Neural progenitor cell (in vitro differentiated cells): ENCODE data around the gene MYB. TPM values are rescaled to one million over a fixed set of nuclear protein-coding genes. Genes with fewer than 3 reads are reported as not detected.

ENCODE experiments used
- DNase-seq: peaks from one replicate; pipeline ENCODE4 v3.0.0-alpha.2; 2016; ENCODE audit warnings: low spot score
- H2AFZ ChIP-seq: fragments of 200-600 bp; sonication (generic); replicated peaks from 2 replicates; pipeline ENCODE4 v1.6.1; 2016; ENCODE audit warnings: antibody characterized with exemption
- H3F3A ChIP-seq: fragments of 200-600 bp; sonication (generic); 2 replicates; pipeline ENCODE4 v1.6.1; 2016; ENCODE audit warnings: antibody characterized with exemption, low read depth
- H3K27ac ChIP-seq: fragments of 200-600 bp; sonication (generic); 2 replicates; pipeline ENCODE4 v1.5.1; 2016; ENCODE audit warnings: mild to moderate bottlenecking
- H3K27me3 ChIP-seq: fragments of 200-600 bp; sonication (generic); 2 replicates; pipeline ENCODE4 v1.6.1; 2016; ENCODE audit warnings: mild to moderate bottlenecking, moderate library complexity
- H3K36me3 ChIP-seq: fragments of 200-600 bp; sonication (generic); 2 replicates; pipeline ENCODE4 v1.5.1; 2016
- H3K4me1 ChIP-seq: fragments of 200-600 bp; sonication (generic); 2 replicates; pipeline ENCODE4 v1.6.1; 2016; ENCODE audit warnings: mixed run types
- H3K4me2 ChIP-seq: fragments of 200-600 bp; sonication (generic); 2 replicates; pipeline ENCODE4 v1.6.1; 2016
- H3K4me3 ChIP-seq: fragments of 200-600 bp; sonication (generic); 2 replicates; pipeline ENCODE4 v1.5.1; 2016
- H3K79me2 ChIP-seq: fragments of 200-600 bp; sonication (generic); 2 replicates; pipeline ENCODE4 v1.6.1; 2016; ENCODE audit warnings: low read depth
- H3K9ac ChIP-seq: fragments of 200-600 bp; sonication (generic); 2 replicates; pipeline ENCODE4 v1.6.1; 2016
- H3K9me3 ChIP-seq: fragments of 200-600 bp; sonication (generic); 2 replicates; pipeline ENCODE4 v1.5.1; 2016; ENCODE audit warnings: low read depth
- H4K20me1 ChIP-seq: fragments of 200-600 bp; sonication (generic); 2 replicates; pipeline ENCODE4 v1.6.1; 2016; ENCODE audit warnings: low read depth
- H3K27ac Mint-ChIP-seq: 3 replicates; pipeline ENCODE4 v1.8.0; 2021; ENCODE audit warnings: mixed read lengths
- H3K27me3 Mint-ChIP-seq: 2 replicates; pipeline ENCODE4 v1.8.0; 2022; ENCODE audit warnings: low read depth, mild to moderate bottlenecking, inconsistent platforms, moderate library complexity, mixed read lengths; ENCODE audit not compliant: insufficient read depth
- H3K36me3 Mint-ChIP-seq: 3 replicates; pipeline ENCODE4 v1.8.0; 2021; ENCODE audit warnings: mixed read lengths
- H3K4me1 Mint-ChIP-seq: 3 replicates; pipeline ENCODE4 v1.8.0; 2021; ENCODE audit warnings: mixed read lengths
- H3K4me3 Mint-ChIP-seq: 3 replicates; pipeline ENCODE4 v1.8.0; 2021; ENCODE audit warnings: mild to moderate bottlenecking, moderate library complexity, mixed read lengths
- H3K9me3 Mint-ChIP-seq: 3 replicates; pipeline ENCODE4 v1.8.0; 2020; ENCODE audit warnings: mixed read lengths
- EZH2 ChIP-seq: fragments of 200-600 bp; sonication (generic); IDR thresholded peaks from 2 replicates; pipeline ENCODE4 v1.6.1; 2017; ENCODE audit warnings: antibody characterized with exemption, mild to moderate bottlenecking, moderate library complexity
- EZH2phosphoT487 ChIP-seq: fragments of 200-600 bp; sonication (generic); IDR thresholded peaks from 2 replicates; pipeline ENCODE4 v1.6.1; 2017; ENCODE audit warnings: antibody characterized with exemption
- total RNA-seq: library from RNA; depleted of rRNA; stranded (reverse); fragments of >200 nt; gene quantifications from 2 replicates; pipeline ENCODE4 v1.2.3, GENCODE V29; 2015; ENCODE audit warnings: low replicate concordance
- TF ChIP-seq, protein P1 (sequence below): fragments of 200-600 bp; sonication (generic); IDR thresholded peaks from 2 replicates; pipeline ENCODE4 v1.5.1; 2017; ENCODE audit warnings: antibody characterized with exemption, mild to moderate bottlenecking

MYB gene
- total RNA-seq: 3.0 and 3.3 TPM in 2 replicates

DNA sequence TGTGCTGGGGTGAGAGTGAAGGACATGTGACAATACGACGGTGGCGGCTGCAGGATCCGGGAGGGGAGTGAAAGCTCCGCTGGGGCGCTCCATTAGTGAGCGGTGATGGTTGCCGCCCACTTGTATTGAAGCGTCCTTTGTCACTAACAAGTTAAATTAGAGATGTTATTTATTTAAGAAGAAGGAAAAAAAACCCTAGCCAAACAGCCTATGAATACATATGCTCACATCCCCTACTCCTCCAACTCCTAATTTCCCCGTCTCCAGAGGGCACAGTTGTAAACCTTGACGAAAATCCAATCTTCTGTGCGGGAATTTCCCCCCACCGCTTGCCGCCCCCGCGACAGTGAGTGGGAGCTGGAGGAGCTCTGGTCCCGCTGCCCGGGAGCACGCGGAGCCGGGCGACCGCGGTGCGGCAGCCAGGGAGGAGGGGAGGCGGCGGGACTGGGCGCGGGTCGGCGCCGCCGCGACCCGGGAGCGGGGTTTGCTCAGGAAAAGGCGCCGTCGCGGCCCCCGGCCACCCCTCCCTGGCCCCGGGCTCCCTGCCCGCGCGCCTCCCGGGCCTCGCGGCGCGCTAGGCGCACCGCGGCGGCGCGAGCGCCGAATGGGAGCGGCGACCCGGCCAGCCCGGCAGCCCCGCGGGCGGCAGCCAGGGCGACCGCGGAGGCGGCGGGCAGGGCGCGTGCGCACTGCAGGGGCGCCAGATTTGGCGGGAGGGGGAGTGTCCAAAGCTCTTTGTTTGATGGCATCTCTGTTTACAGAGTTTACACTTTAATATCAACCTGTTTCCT lies at the start of gene MYB:
Gene MYB (plus strand): TSS at position 767 of the 791 bp plus-strand sequence. CDS start 206 bp downstream, outside the sequence.
- H3K27ac Mint-ChIP-seq: no peak within 1 kb of the TSS
- H3K4me2 ChIP-seq: peak within 1 kb of the TSS; percentile 100
- H3K4me1 Mint-ChIP-seq: peaks cover 18% of the 10 kb centered on the region
- H3K9me3 ChIP-seq: no peaks in the 10 kb centered on the region
- peak within 1 kb of the TSS; percentile 92 for H3K4me3 Mint-ChIP-seq
- H3K36me3 ChIP-seq: no peaks in the 10 kb centered on the region
- H3K4me1 ChIP-seq: peaks cover 5% of the 10 kb centered on the region
- H2AFZ ChIP-seq: peak within 1 kb of the TSS; percentile 99
- peaks cover 17% of the 10 kb centered on the region for H3F3A ChIP-seq
- DNase-seq: peak; percentile 88
- no peaks in the 10 kb centered on the region for H3K36me3 Mint-ChIP-seq
- peaks cover 45% of the 10 kb centered on the region for H3K27me3 ChIP-seq
- H3K27me3 Mint-ChIP-seq: peaks cover 26% of the 10 kb centered on the region
- no peak within 1 kb of the TSS for H3K27ac ChIP-seq
- H3K9me3 Mint-ChIP-seq: peaks cover 2% of the 10 kb centered on the region
- H3K9ac ChIP-seq: no peak within 1 kb of the TSS
- peaks cover 25% of the 10 kb centered on the region for H3K79me2 ChIP-seq
- H4K20me1 ChIP-seq: peaks cover 10% of the 10 kb centered on the region
- H3K4me3 ChIP-seq: peak within 1 kb of the TSS; percentile 76
- TF ChIP-seq EZH2 (no peak), EZH2phosphoT487 (no peak)
- TF ChIP-seq, protein P1, sequence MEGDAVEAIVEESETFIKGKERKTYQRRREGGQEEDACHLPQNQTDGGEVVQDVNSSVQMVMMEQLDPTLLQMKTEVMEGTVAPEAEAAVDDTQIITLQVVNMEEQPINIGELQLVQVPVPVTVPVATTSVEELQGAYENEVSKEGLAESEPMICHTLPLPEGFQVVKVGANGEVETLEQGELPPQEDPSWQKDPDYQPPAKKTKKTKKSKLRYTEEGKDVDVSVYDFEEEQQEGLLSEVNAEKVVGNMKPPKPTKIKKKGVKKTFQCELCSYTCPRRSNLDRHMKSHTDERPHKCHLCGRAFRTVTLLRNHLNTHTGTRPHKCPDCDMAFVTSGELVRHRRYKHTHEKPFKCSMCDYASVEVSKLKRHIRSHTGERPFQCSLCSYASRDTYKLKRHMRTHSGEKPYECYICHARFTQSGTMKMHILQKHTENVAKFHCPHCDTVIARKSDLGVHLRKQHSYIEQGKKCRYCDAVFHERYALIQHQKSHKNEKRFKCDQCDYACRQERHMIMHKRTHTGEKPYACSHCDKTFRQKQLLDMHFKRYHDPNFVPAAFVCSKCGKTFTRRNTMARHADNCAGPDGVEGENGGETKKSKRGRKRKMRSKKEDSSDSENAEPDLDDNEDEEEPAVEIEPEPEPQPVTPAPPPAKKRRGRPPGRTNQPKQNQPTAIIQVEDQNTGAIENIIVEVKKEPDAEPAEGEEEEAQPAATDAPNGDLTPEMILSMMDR: no peak

DNA sequence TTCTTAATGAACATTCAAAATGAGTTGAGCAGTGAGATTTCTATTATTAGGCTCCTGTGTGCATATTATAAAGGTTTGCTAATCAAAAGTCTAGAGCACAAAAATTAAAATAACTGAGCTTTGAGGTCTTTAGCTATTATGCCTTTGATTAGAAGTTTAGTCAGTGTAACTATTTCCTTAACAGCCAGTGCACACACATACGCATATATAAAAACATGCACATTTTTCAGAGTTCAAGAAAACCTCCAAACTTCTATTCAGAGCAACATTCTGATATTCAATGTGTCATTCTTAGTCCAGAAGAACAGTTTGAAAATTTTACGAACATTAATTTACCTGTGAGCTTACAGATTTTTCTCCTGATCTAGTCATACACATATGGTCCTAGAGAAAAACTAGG lies 48.3 kb upstream of the MYB start:
- no peaks in the 10 kb centered on the region for H3K9me3 Mint-ChIP-seq
- H3K4me1 Mint-ChIP-seq: no peaks in the 10 kb centered on the region
- TF ChIP-seq EZH2 (no peak), EZH2phosphoT487 (no peak)
- TF ChIP-seq, protein P1: no peak
- H2AFZ ChIP-seq: no peak overlapping the region
- no peaks in the 10 kb centered on the region for H3K9me3 ChIP-seq
- no peaks in the 10 kb centered on the region for H3F3A ChIP-seq
- H3K4me3 Mint-ChIP-seq: no peak overlapping the region
- H3K79me2 ChIP-seq: no peaks in the 10 kb centered on the region
- no peaks in the 10 kb centered on the region for H3K36me3 Mint-ChIP-seq
- no peak overlapping the region for H3K27ac Mint-ChIP-seq
- H3K27me3 ChIP-seq: no peaks in the 10 kb centered on the region
- no peaks in the 10 kb centered on the region for H3K36me3 ChIP-seq
- no peak overlapping the region for H3K4me2 ChIP-seq
- H3K4me3 ChIP-seq: no peak overlapping the region
- no peak overlapping the region for H3K9ac ChIP-seq
- H3K27ac ChIP-seq: no peak overlapping the region
- H3K4me1 ChIP-seq: no peaks in the 10 kb centered on the region
- H4K20me1 ChIP-seq: no peaks in the 10 kb centered on the region
- DNase-seq: no peak
- H3K27me3 Mint-ChIP-seq: peaks cover 5% of the 10 kb centered on the region

DNA sequence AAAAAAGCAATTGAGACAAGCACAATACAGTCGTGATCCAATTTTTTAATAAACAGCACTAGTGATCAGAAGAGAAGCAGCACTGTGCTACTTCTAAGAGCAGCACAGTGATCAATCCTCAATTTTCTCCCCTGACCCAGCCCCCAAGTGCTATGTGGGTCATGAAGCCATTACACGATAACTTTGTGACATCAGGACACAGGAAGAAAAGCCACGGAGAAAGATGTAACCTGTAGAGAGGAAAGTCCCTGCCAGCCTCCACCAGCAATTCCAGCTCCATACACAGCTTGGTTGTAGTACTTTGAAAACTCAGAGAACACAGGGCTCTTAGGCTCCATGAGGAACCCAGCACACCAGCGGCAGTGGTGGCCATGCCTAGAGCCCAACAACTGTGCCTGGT lies 45.3 kb upstream of the MYB start:
- no peak for DNase-seq
- H3K4me3 Mint-ChIP-seq: no peak overlapping the region
- no peaks in the 10 kb centered on the region for H3K27me3 ChIP-seq
- no peaks in the 10 kb centered on the region for H3K79me2 ChIP-seq
- no peak overlapping the region for H3K27ac Mint-ChIP-seq
- H3K36me3 ChIP-seq: no peaks in the 10 kb centered on the region
- H3K4me1 ChIP-seq: peaks cover 5% of the 10 kb centered on the region
- H3K9me3 Mint-ChIP-seq: no peaks in the 10 kb centered on the region
- no peak overlapping the region for H3K27ac ChIP-seq
- H4K20me1 ChIP-seq: no peaks in the 10 kb centered on the region
- H3K27me3 Mint-ChIP-seq: peaks cover 5% of the 10 kb centered on the region
- H2AFZ ChIP-seq: peak overlapping the region; percentile 1
- H3K9me3 ChIP-seq: no peaks in the 10 kb centered on the region
- H3F3A ChIP-seq: peaks cover 6% of the 10 kb centered on the region
- H3K4me3 ChIP-seq: no peak overlapping the region
- no peak for TF ChIP-seq EZH2
- TF ChIP-seq, protein P1: no peak
- TF ChIP-seq EZH2phosphoT487: no peak
- no peaks in the 10 kb centered on the region for H3K36me3 Mint-ChIP-seq
- H3K4me1 Mint-ChIP-seq: no peaks in the 10 kb centered on the region
- no peak overlapping the region for H3K4me2 ChIP-seq
- H3K9ac ChIP-seq: no peak overlapping the region
